ENCODE results near the gene FA2H.
A peak's percentile ranks its signal among the peaks of the same experiment; 100 is the strongest.
"Not testable (repeated sequence)": the region's sequence is repeated elsewhere in the genome, so short reads cannot be mapped to it uniquely, and the experiment has no call there.

Gene FA2H

GRCh38 chr16:74699666-74700065 is 75.0 kb downstream of the FA2H start:
- Histone ChIP-seq H3K4me3 (ENCODE audit: low read length) (peak overlapping the region; percentile 91), H3K36me3 (ENCODE audit: control insufficient read depth, insufficient read depth, low read length, severe bottlenecking) (peaks cover 4% of the 10 kb centered on the region), H3K4me1 (ENCODE audit: control insufficient read depth, insufficient read depth, low read length) (peaks cover 14% of the 10 kb centered on the region), H3K9ac (ENCODE audit: low read length) (peak overlapping the region; percentile 88), H3K27me3 (replicated peaks; ENCODE audit: control insufficient read depth, insufficient read depth, low read length) (no peaks in the 10 kb centered on the region), H3K9me3 (ENCODE audit: control insufficient read depth, low read length) (no peaks in the 10 kb centered on the region)
- DNase-seq (ENCODE audit: low read depth) = no peak

DNA sequence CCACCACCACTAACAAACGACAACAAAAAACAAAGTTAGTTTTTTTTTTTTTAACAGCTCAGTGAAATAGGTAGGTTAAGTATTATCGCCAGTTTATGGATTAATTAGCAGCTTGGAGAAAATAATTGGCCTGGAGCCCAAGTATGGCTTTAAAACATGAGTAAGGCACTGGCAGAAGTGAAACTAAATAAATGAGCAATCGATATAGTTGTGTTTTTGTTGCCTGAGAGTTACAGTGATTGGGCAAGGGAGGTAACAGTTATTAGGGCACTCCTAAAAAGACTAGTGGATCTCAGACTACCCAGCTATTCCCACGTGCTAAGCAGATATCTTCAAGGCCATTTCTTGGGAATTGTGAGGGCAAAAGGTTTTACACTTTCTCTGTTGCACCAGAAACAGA is 76.4 kb downstream of the FA2H start:
- H3K9ac ChIP-seq (ENCODE audit: low read length) = no peak overlapping the region
- H3K36me3 ChIP-seq (ENCODE audit: control insufficient read depth, insufficient read depth, low read length, severe bottlenecking) = peaks cover 4% of the 10 kb centered on the region
- peaks cover 14% of the 10 kb centered on the region for H3K4me1 ChIP-seq (ENCODE audit: control insufficient read depth, insufficient read depth, low read length)
- no peaks in the 10 kb centered on the region for H3K9me3 ChIP-seq (ENCODE audit: control insufficient read depth, low read length)
- H3K27me3 ChIP-seq (replicated peaks; ENCODE audit: control insufficient read depth, insufficient read depth, low read length) = no peaks in the 10 kb centered on the region
- DNase-seq (ENCODE audit: low read depth) = no peak
- H3K4me3 ChIP-seq (ENCODE audit: low read length) = peak overlapping the region; percentile 37

DNA sequence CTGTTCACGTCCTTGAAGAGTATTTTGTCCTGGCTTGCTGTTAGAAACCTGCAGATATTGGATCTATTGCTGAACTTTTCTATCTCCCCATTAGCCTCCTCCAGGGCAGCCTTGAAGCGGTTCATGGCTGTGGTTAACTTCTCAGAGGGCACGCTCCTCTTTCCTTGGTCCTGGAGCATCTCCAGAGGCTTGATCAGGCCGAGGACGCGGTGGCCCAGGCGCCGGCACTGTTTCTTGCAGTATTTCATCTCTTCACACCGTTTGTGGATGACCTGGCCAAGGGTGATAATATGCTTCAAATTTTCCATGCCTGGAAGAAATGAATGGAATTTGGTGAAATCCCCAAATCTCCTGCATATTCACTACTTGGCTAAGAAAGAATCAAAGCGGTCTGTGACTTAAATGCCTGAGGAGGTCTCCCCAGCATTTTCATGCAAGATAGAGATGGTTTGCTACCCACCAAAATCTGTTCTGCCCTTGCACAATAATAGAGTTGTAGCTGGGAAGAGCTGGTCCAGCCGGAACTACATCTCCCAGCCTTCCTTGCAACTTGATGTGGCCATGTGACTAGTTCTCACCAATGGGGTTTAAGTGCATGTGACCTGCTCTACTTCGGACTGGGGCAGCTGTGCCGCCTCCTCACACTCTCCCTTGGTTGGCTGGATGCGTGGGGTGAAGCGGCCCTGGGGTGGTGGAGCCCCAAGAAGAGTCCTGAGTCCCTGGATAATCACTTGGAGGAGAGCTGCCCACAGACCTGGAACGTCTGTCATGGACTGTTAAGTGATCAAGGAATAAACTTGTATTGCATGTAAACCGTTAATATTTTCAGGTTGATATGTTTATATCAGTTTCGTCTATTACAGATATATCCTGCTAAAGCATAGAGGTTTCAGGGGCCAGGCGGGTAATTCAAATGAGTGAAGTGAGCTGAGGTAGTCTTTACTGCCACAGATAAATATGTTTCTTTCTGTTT is 78.9 kb downstream of the FA2H start:
- no peaks in the 10 kb centered on the region for H3K27me3 ChIP-seq (replicated peaks; ENCODE audit: control insufficient read depth, insufficient read depth, low read length)
- H3K4me3 ChIP-seq (ENCODE audit: low read length) = peak overlapping the region; percentile 82
- DNase-seq (ENCODE audit: low read depth) = peak; percentile 93
- no peaks in the 10 kb centered on the region for H3K9me3 ChIP-seq (ENCODE audit: control insufficient read depth, low read length)
- peaks cover 4% of the 10 kb centered on the region for H3K36me3 ChIP-seq (ENCODE audit: control insufficient read depth, insufficient read depth, low read length, severe bottlenecking)
- H3K9ac ChIP-seq (ENCODE audit: low read length) = peak overlapping the region; percentile 80
- peaks cover 19% of the 10 kb centered on the region for H3K4me1 ChIP-seq (ENCODE audit: control insufficient read depth, insufficient read depth, low read length)

DNA sequence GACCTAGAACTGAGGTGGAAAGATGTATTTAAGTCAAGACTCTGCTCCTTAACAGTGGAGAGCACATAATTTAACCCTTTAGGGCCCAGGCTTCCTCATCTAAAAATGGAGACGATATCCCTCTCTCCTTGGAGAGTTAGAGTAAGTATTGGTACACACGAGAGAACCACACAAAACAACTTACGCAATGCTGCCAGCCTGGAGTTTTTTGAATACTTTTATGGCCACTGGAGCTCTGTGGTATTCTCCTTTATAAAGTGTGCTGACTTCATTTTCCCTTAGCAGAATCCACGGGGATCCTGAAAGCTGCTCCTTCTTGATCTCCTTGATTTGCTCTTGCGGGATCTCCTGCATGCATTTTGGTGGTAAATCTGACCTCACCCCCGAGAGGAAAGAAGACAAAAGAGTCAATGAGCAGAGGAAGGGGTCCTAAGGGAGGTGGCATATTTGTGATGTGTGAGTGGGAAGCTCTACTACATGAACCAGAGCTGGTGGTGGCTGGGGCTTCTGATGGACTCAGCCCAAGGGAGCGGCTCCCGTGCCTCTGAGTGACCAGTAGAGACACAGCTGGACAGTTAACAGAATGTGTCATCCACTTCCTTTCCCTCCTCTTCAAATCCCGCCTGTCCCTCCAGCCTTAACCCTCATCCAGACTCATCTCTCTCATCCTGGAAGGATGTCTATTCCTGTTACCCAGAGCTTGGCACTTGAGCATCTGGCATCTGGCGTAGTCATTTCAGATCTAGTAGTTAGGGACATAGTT is 83.3 kb downstream of the FA2H start:
- H3K4me1 ChIP-seq (ENCODE audit: control insufficient read depth, insufficient read depth, low read length) = peaks cover 10% of the 10 kb centered on the region
- H3K36me3 ChIP-seq (ENCODE audit: control insufficient read depth, insufficient read depth, low read length, severe bottlenecking) = peaks cover 8% of the 10 kb centered on the region
- DNase-seq (ENCODE audit: low read depth) = peak; percentile 74
- no peaks in the 10 kb centered on the region for H3K9me3 ChIP-seq (ENCODE audit: control insufficient read depth, low read length)
- H3K4me3 ChIP-seq (ENCODE audit: low read length) = no peak overlapping the region
- H3K9ac ChIP-seq (ENCODE audit: low read length) = no peak overlapping the region
- H3K27me3 ChIP-seq (replicated peaks; ENCODE audit: control insufficient read depth, insufficient read depth, low read length) = no peaks in the 10 kb centered on the region

GRCh38 chr16:74682556-74682955 is 92.1 kb downstream of the FA2H start:
- Histone ChIP-seq H3K4me1 (ENCODE audit: control insufficient read depth, insufficient read depth, low read length) (peaks cover 18% of the 10 kb centered on the region), H3K9ac (ENCODE audit: low read length) (no peak overlapping the region), H3K36me3 (ENCODE audit: control insufficient read depth, insufficient read depth, low read length, severe bottlenecking) (peaks cover 17% of the 10 kb centered on the region), H3K9me3 (ENCODE audit: control insufficient read depth, low read length) (no peaks in the 10 kb centered on the region), H3K27me3 (replicated peaks; ENCODE audit: control insufficient read depth, insufficient read depth, low read length) (no peaks in the 10 kb centered on the region), H3K4me3 (ENCODE audit: low read length) (no peak overlapping the region)
- DNase-seq (ENCODE audit: low read depth) = no peak

DNA sequence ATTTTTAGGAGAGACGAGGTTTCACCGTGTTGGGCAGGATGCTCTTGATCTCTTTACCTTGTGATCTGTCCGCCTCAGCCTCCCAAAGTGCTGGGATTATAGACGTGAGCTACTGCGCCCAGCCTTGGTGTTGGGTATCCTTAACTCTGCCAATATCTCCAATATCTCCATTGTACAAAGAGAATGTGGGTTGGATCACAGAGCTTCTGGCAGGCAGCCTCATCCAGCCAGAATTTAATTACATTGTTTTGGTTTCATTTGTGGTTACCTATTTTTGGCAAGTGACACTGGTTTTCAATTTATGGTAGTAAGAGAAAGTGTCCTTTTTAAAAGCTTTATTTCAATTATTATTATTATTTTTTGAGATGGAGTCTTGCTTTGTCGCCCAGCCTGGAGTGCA is 93.9 kb downstream of the FA2H start:
- H3K4me3 ChIP-seq (ENCODE audit: low read length) = no peak overlapping the region
- peaks cover 18% of the 10 kb centered on the region for H3K4me1 ChIP-seq (ENCODE audit: control insufficient read depth, insufficient read depth, low read length)
- no peak for DNase-seq (ENCODE audit: low read depth)
- no peaks in the 10 kb centered on the region for H3K27me3 ChIP-seq (replicated peaks; ENCODE audit: control insufficient read depth, insufficient read depth, low read length)
- no peaks in the 10 kb centered on the region for H3K9me3 ChIP-seq (ENCODE audit: control insufficient read depth, low read length)
- H3K36me3 ChIP-seq (ENCODE audit: control insufficient read depth, insufficient read depth, low read length, severe bottlenecking) = peaks cover 19% of the 10 kb centered on the region
- H3K9ac ChIP-seq (ENCODE audit: low read length) = no peak overlapping the region

- H3K36me3 ChIP-seq (ENCODE audit: control insufficient read depth, insufficient read depth, low read length, severe bottlenecking) = peaks cover 17% of the 10 kb centered on the region
- DNase-seq (ENCODE audit: low read depth) = no peak
- no peak overlapping the region for H3K4me3 ChIP-seq (ENCODE audit: low read length)
- H3K9me3 ChIP-seq (ENCODE audit: control insufficient read depth, low read length) = no peaks in the 10 kb centered on the region
- H3K4me1 ChIP-seq (ENCODE audit: control insufficient read depth, insufficient read depth, low read length) = peaks cover 18% of the 10 kb centered on the region
- no peak overlapping the region for H3K9ac ChIP-seq (ENCODE audit: low read length)
- H3K27me3 ChIP-seq (replicated peaks; ENCODE audit: control insufficient read depth, insufficient read depth, low read length) = no peaks in the 10 kb centered on the region
Observed at GRCh38 chr16:74679983-74680382, 94.6 kb downstream of the FA2H start.

GRCh38 chr16:74677868-74678267 is 96.8 kb downstream of the FA2H start:
- DNase-seq (ENCODE audit: low read depth) = no peak
- Histone ChIP-seq H3K27me3 (replicated peaks; ENCODE audit: control insufficient read depth, insufficient read depth, low read length) (no peaks in the 10 kb centered on the region), H3K9ac (ENCODE audit: low read length) (no peak overlapping the region), H3K4me3 (ENCODE audit: low read length) (no peak overlapping the region), H3K9me3 (ENCODE audit: control insufficient read depth, low read length) (no peaks in the 10 kb centered on the region), H3K4me1 (ENCODE audit: control insufficient read depth, insufficient read depth, low read length) (peaks cover 18% of the 10 kb centered on the region), H3K36me3 (ENCODE audit: control insufficient read depth, insufficient read depth, low read length, severe bottlenecking) (peaks cover 30% of the 10 kb centered on the region)

- Histone ChIP-seq H3K27me3 (replicated peaks; ENCODE audit: control insufficient read depth, insufficient read depth, low read length) (no peaks in the 10 kb centered on the region), H3K36me3 (ENCODE audit: control insufficient read depth, insufficient read depth, low read length, severe bottlenecking) (peaks cover 40% of the 10 kb centered on the region), H3K9me3 (ENCODE audit: control insufficient read depth, low read length) (no peaks in the 10 kb centered on the region), H3K9ac (ENCODE audit: low read length) (no peak overlapping the region), H3K4me3 (ENCODE audit: low read length) (no peak overlapping the region), H3K4me1 (ENCODE audit: control insufficient read depth, insufficient read depth, low read length) (no peaks in the 10 kb centered on the region)
- no peak for DNase-seq (ENCODE audit: low read depth)
Observed at GRCh38 chr16:74673876-74674275, 100.7 kb downstream of the FA2H start.

DNA sequence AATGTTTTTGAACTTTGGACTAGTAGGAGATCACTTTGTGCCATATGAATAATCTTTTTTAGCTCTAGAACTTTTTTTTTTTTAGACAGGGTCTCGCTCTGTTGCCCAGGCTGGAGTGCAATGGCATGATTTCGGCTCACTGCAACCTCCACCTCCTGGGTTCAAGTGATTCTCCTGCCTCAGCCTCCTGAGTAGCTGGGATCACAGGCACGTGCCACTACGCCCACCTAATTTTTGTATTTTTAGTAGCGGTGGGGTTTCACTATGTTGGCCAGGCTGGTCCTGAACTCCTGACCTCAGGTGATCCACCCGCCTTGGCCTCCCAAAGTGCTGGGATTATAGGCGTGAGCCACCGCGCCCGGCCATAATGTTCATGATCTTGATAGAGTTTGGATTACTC is 105.7 kb downstream of the FA2H start:
- H3K36me3 ChIP-seq (ENCODE audit: control insufficient read depth, insufficient read depth, low read length, severe bottlenecking) = peaks cover 36% of the 10 kb centered on the region
- not testable (repeated sequence) for H3K27me3 ChIP-seq (replicated peaks; ENCODE audit: control insufficient read depth, insufficient read depth, low read length); H3K4me3 ChIP-seq (ENCODE audit: low read length); H3K4me1 ChIP-seq (ENCODE audit: control insufficient read depth, insufficient read depth, low read length); H3K9me3 ChIP-seq (ENCODE audit: control insufficient read depth, low read length); H3K9ac ChIP-seq (ENCODE audit: low read length); DNase-seq (ENCODE audit: low read depth)

- Histone ChIP-seq H3K4me1 (ENCODE audit: control insufficient read depth, insufficient read depth, low read length) (peaks cover 2% of the 10 kb centered on the region), H3K9ac (ENCODE audit: low read length) (peak overlapping the region; percentile 73), H3K36me3 (ENCODE audit: control insufficient read depth, insufficient read depth, low read length, severe bottlenecking) (peaks cover 30% of the 10 kb centered on the region), H3K27me3 (replicated peaks; ENCODE audit: control insufficient read depth, insufficient read depth, low read length) (no peaks in the 10 kb centered on the region), H3K4me3 (ENCODE audit: low read length) (peak overlapping the region; percentile 93), H3K9me3 (ENCODE audit: control insufficient read depth, low read length) (no peaks in the 10 kb centered on the region)
- peak; percentile 66 for DNase-seq (ENCODE audit: low read depth)
Observed at GRCh38 chr16:74667255-74667700, 107.3 kb downstream of the FA2H start.
